Liver (tissue), 9 donors: Measurements from ENCODE around the gene MB21D2. TPM values are rescaled to one million over a fixed set of nuclear protein-coding genes. Genes with fewer than 3 reads are reported as not detected.
"Not testable (repeated sequence)": the region's sequence is repeated elsewhere in the genome, so short reads cannot be mapped to it uniquely, and the experiment has no call there.

ENCODE experiments used
- DNase-seq: peaks from one replicate; pipeline ENCODE4 v3.0.0-alpha.2; 2017; ENCODE audit warnings: low spot score
- H3K27ac ChIP-seq, 2 donors: one replicate each; pipeline ENCODE4 v1.7.0; 2013; ENCODE audit warnings: inconsistent platforms in 2 of 2, low read length in 2 of 2, control low read depth in 1 of 2, low read depth in 1 of 2, mild to moderate bottlenecking in 1 of 2
- H3K27me3 ChIP-seq, 4 donors: one replicate each; pipeline versions ENCODE4 v1.6.1 to v1.7.0; 2013; ENCODE audit warnings: low read length in 3 of 4, inconsistent platforms in 1 of 4, mild to moderate bottlenecking in 1 of 4, moderate library complexity in 1 of 4; ENCODE audit not compliant: control insufficient read depth in 4 of 4, insufficient read depth in 4 of 4
- H3K36me3 ChIP-seq, 4 donors: one replicate each; pipeline versions ENCODE4 v1.6.1 to v1.7.0; 2013; ENCODE audit warnings: low read length in 3 of 4, mild to moderate bottlenecking in 3 of 4, low read depth in 1 of 4, moderate library complexity in 1 of 4; ENCODE audit not compliant: control insufficient read depth in 4 of 4, insufficient read depth in 3 of 4
- H3K4me1 ChIP-seq, 4 donors: one replicate each; pipeline versions ENCODE4 v1.6.1 to v1.7.0; 2013; ENCODE audit warnings: low read length in 3 of 4, mild to moderate bottlenecking in 3 of 4, moderate library complexity in 1 of 4; ENCODE audit not compliant: control insufficient read depth in 4 of 4, insufficient read depth in 4 of 4
- H3K4me3 ChIP-seq, 3 donors: one replicate each; pipeline versions ENCODE4 v1.6.1 to v1.7.0; 2013; ENCODE audit warnings: low read length in 3 of 3, control low read depth in 1 of 3, low read depth in 1 of 3, mild to moderate bottlenecking in 1 of 3
- H3K9ac ChIP-seq, 2 donors: one replicate each; pipeline ENCODE4 v1.7.0; 2013; ENCODE audit warnings: low read length in 2 of 2, mild to moderate bottlenecking in 2 of 2, moderate library complexity in 2 of 2, control low read depth in 1 of 2, low read depth in 1 of 2
- H3K9me3 ChIP-seq, 4 donors: one replicate each; pipeline versions ENCODE4 v1.6.1 to v1.7.0; 2013; ENCODE audit warnings: low read length in 3 of 4; ENCODE audit not compliant: control insufficient read depth in 4 of 4
- CTCF ChIP-seq: fragments of 150-350 bp; IDR thresholded peaks from 2 replicates; pipeline ENCODE4 v1.5.1; 2017; ENCODE audit warnings: improper control_type of control experiment, low read depth, low read length; ENCODE audit not compliant: missing input control
- EGR1 ChIP-seq, 2 donors: IDR thresholded peaks; 2 replicates each; pipeline ENCODE4 v1.6.1; 2016 to 2018; ENCODE audit warnings: antibody characterized with exemption in 2 of 2, low read depth in 2 of 2
- FOXA1 ChIP-seq: IDR thresholded peaks from 2 replicates; pipeline ENCODE4 v1.6.1; 2016; ENCODE audit warnings: antibody characterized with exemption
- FOXA2 ChIP-seq: IDR thresholded peaks from 2 replicates; pipeline ENCODE4 v1.6.1; 2016; ENCODE audit warnings: antibody characterized with exemption
- GABPA ChIP-seq, 2 donors: IDR thresholded peaks in 1 of 2; conservative IDR thresholded peaks in 1 of 2; 2 replicates each; pipeline ENCODE4 v1.6.1; 2016; ENCODE audit warnings: antibody characterized with exemption in 2 of 2, mild to moderate bottlenecking in 1 of 2, moderate library complexity in 1 of 2
- HNF4A ChIP-seq, 2 donors: conservative IDR thresholded peaks; 2 replicates each; pipeline ENCODE4 v1.6.1; 2016; ENCODE audit warnings: antibody characterized with exemption in 2 of 2, mild to moderate bottlenecking in 2 of 2
- HNF4G ChIP-seq: IDR thresholded peaks from 2 replicates; pipeline ENCODE4 v1.6.1; 2016; ENCODE audit warnings: antibody characterized with exemption
- JUND ChIP-seq, 2 donors: IDR thresholded peaks; 2 replicates each; pipeline ENCODE4 v1.6.1; 2016; ENCODE audit warnings: antibody characterized with exemption in 2 of 2
- MAX ChIP-seq: IDR thresholded peaks from 2 replicates; pipeline ENCODE4 v1.6.1; 2016; ENCODE audit warnings: antibody characterized with exemption
- NR2F2 ChIP-seq: IDR thresholded peaks from 2 replicates; pipeline ENCODE4 v1.6.1; 2016; ENCODE audit warnings: antibody characterized with exemption
- RAD21 ChIP-seq, 2 donors: IDR thresholded peaks; 2 replicates each; pipeline ENCODE4 v1.6.1; 2016; ENCODE audit warnings: antibody characterized with exemption in 2 of 2, mild to moderate bottlenecking in 2 of 2
- REST ChIP-seq: IDR thresholded peaks from 2 replicates; pipeline ENCODE4 v1.6.1; 2016; ENCODE audit warnings: antibody characterized with exemption, mild to moderate bottlenecking
- RXRA ChIP-seq, 2 donors: IDR thresholded peaks; 2 replicates each; pipeline ENCODE4 v1.6.1; 2017 to 2018; ENCODE audit warnings: antibody characterized with exemption in 2 of 2, mild to moderate bottlenecking in 1 of 2
- SP1 ChIP-seq: IDR thresholded peaks from 2 replicates; pipeline ENCODE4 v1.6.1; 2018; ENCODE audit warnings: antibody characterized with exemption, mild to moderate bottlenecking
- TAF1 ChIP-seq: conservative IDR thresholded peaks from 2 replicates; pipeline ENCODE4 v1.6.1; 2016; ENCODE audit warnings: antibody characterized with exemption, mild to moderate bottlenecking
- YY1 ChIP-seq: IDR thresholded peaks from 2 replicates; pipeline ENCODE4 v1.6.1; 2016; ENCODE audit warnings: antibody characterized with exemption, mild to moderate bottlenecking
- ZBTB33 ChIP-seq: IDR thresholded peaks from 2 replicates; pipeline ENCODE4 v1.6.1; 2016; ENCODE audit warnings: antibody characterized with exemption
- WGBS: extraction: QIAGEN DNeasy Blood & Tissue Kit; methylation state at CpG from one replicate; pipeline ENCODE4 v1.1.7; 2013; 5-methylcytosine and 5-hydroxymethylcytosine counted together
- polyA plus RNA-seq, 2 donors: library from polyadenylated mRNA; stranded (reverse) in 1 of 2; unstranded in 1 of 2; fragments of 200-250 nt in 1 of 2; fragments of >200 nt in 1 of 2; fragmentation: Nextera tagmentation in 1 of 2; extraction: Ambion mirVana in 1 of 2; gene quantifications; one replicate each; pipeline versions ENCODE4 v1.2.1 to v1.2.3, GENCODE V29; 2013 to 2015
- total RNA-seq, 2 donors: library from RNA; depleted of rRNA; stranded (reverse); fragments of >200 nt; gene quantifications; one replicate each; pipeline ENCODE4 v1.2.3, GENCODE V29; 2014
- donor health status: healthy.
- donor health status: healthy.
- donor health status: healthy.
- donor health status: healthy.
- donor health status: healthy.

The MB21D2 gene
- total and polyA plus RNA-seq, 4 donors: 0.13 to 1.9 (median 0.46) TPM

GRCh38 chr3:192774341-192774740, 143.3 kb downstream of the MB21D2 start:
- not testable (repeated sequence) for H3K27ac ChIP-seq, H3K4me1 ChIP-seq, H3K9me3 ChIP-seq, H3K9ac ChIP-seq, H3K27me3 ChIP-seq, DNase-seq, H3K36me3 ChIP-seq, H3K4me3 ChIP-seq
- WGBS: 73% methylated on average over 4 of the region's 4 CpGs

- Histone ChIP-seq H3K4me3 (no peak overlapping the region), H3K27ac (no peak overlapping the region), H3K36me3 (no peaks in the 10 kb centered on the region), H3K4me1 (no peaks in the 10 kb centered on the region), H3K9me3 (peaks cover 0 to 7% (median 2%) of the 10 kb centered on the region in 4 donors), H3K27me3 (no peaks in the 10 kb centered on the region), H3K9ac (no peak overlapping the region)
- TF ChIP-seq SP1: no peak
- peak; percentile 65 for TF ChIP-seq CTCF
- TF ChIP-seq GABPA (IDR thresholded peaks at IDR 0.05 in 1 of 2, conservative IDR thresholded peaks at IDR 0.05 in 1 of 2): no peak
- no peak for TF ChIP-seq FOXA2
- peak; percentile 92 to 95 for TF ChIP-seq RAD21 (IDR thresholded peaks at IDR 0.05)
- no peak for TF ChIP-seq EGR1 (IDR thresholded peaks at IDR 0.05; ENCODE audit: low read depth in 2 of 2)
- TF ChIP-seq FOXA1: no peak
- TF ChIP-seq REST: no peak
- peak in 1 of 2 donors; percentile 16 for TF ChIP-seq JUND (IDR thresholded peaks at IDR 0.05)
- TF ChIP-seq RXRA (IDR thresholded peaks at IDR 0.05): no peak
- no peak for TF ChIP-seq NR2F2
- no peak for TF ChIP-seq HNF4A (conservative IDR thresholded peaks at IDR 0.05)
- TF ChIP-seq TAF1: no peak
- 37% methylated on average over 5 of the region's 5 CpGs for whole genome bisulfite sequencing
- no peak for DNase-seq
Observed at GRCh38 chr3:192772240-192772894, 145.3 kb downstream of the MB21D2 start.

- Histone ChIP-seq H3K4me1 (no peaks in the 10 kb centered on the region), H3K9ac (no peak overlapping the region), H3K36me3 (no peaks in the 10 kb centered on the region), H3K4me3 (no peak overlapping the region), H3K27me3 (no peaks in the 10 kb centered on the region), H3K27ac (no peak overlapping the region), H3K9me3 (no peaks in the 10 kb centered on the region)
- DNase-seq: no peak
- 74% methylated on average over 7 of the region's 7 CpGs for WGBS
- TF ChIP-seq RAD21 (IDR thresholded peaks at IDR 0.05) (no peak), FOXA2 (no peak), ZBTB33 (no peak), EGR1 (IDR thresholded peaks at IDR 0.05; ENCODE audit: low read depth in 2 of 2) (no peak), HNF4G (no peak), HNF4A (conservative IDR thresholded peaks at IDR 0.05) (no peak), YY1 (no peak), FOXA1 (no peak), TAF1 (no peak), NR2F2 (no peak), CTCF (no peak), GABPA (IDR thresholded peaks at IDR 0.05 in 1 of 2, conservative IDR thresholded peaks at IDR 0.05 in 1 of 2) (no peak), MAX (no peak)
Observed at GRCh38 chr3:192758654-192759053, 159.0 kb downstream of the MB21D2 start.
